HEK293 (cell line): ENCODE results near the gene CLEC1A.

Source experiments
- CTCF ChIA-PET: fragments of 350-600 bp; formaldehyde crosslinking; extraction: SDS; loops from one replicate; lab custom pipeline; 2021; ENCODE audit warnings: antibody characterized with exemption; lab: Yijun Ruan, JAX
- POLR2A ChIA-PET: fragments of 300-600 bp; formaldehyde crosslinking; extraction: SDS; loops from one replicate; lab custom pipeline; 2020; ENCODE audit warnings: antibody characterized with exemption, inconsistent platforms; lab: Yijun Ruan, JAX
- H3K27ac ChIP-seq: fragments of 200-500 bp; sonication (Bioruptor generic); 2 replicates; pipeline ENCODE4 v1.5.1; 2014; ENCODE audit warnings: low read depth, low read length, control low read depth, inconsistent platforms; ENCODE audit errors: extremely low read depth
- H3K36me3 ChIP-seq, 2 experiments: fragments of 200-500 bp in 1 of 2; sonication (Bioruptor generic) in 1 of 2; 1 replicate in 1 of 2; 2 replicates in 1 of 2; pipeline ENCODE4 v1.5.1; 2014 to 2017; ENCODE audit warnings: inconsistent platforms in 2 of 2, low read length in 2 of 2; ENCODE audit not compliant: control insufficient read depth in 2 of 2, insufficient read depth in 1 of 2
- H3K4me1 ChIP-seq: fragments of 200-500 bp; sonication (Bioruptor generic); 2 replicates; pipeline ENCODE4 v1.5.1; 2014; ENCODE audit warnings: mild to moderate bottlenecking, low read length, inconsistent platforms; ENCODE audit not compliant: control insufficient read depth, insufficient read depth
- H3K4me3 ChIP-seq: 2 replicates; pipeline ENCODE4 v1.5.1; 2011; ENCODE audit warnings: low read depth, mild to moderate bottlenecking, control low read depth, low read length, moderate library complexity
- H3K9me3 ChIP-seq: fragments of 200-500 bp; sonication (Bioruptor generic); 2 replicates; pipeline ENCODE4 v1.5.1; 2014; ENCODE audit warnings: low read depth, low read length, inconsistent platforms; ENCODE audit not compliant: control insufficient read depth, insufficient read depth
- KLF16 ChIP-seq: fragments of 450-650 bp; formaldehyde crosslinking; IDR thresholded peaks from 2 replicates; pipeline ENCODE4 v1.5.1; 2017; ENCODE audit warnings: missing biosample characterization, missing genetic modification characterization
- KLF9 ChIP-seq: fragments of 450-650 bp; formaldehyde crosslinking; IDR thresholded peaks from 2 replicates; pipeline ENCODE4 v1.5.1; 2016; ENCODE audit warnings: missing biosample characterization, missing genetic modification characterization, low read depth
- MYNN ChIP-seq: fragments of 450-650 bp; formaldehyde crosslinking; IDR thresholded peaks from 2 replicates; pipeline ENCODE4 v1.5.1; 2016; ENCODE audit warnings: missing biosample characterization, missing genetic modification characterization, borderline replicate concordance
- PATZ1 ChIP-seq: fragments of 450-650 bp; formaldehyde crosslinking; IDR thresholded peaks from 2 replicates; pipeline ENCODE4 v1.5.1; 2016; ENCODE audit warnings: missing biosample characterization, missing genetic modification characterization
- RBAK ChIP-seq: fragments of 450-650 bp; formaldehyde crosslinking; IDR thresholded peaks from 2 replicates; pipeline ENCODE4 v1.5.1; 2016; ENCODE audit warnings: missing biosample characterization, missing genetic modification characterization
- SP2 ChIP-seq: fragments of 450-650 bp; formaldehyde crosslinking; IDR thresholded peaks from 2 replicates; pipeline ENCODE4 v1.5.1; 2016; ENCODE audit warnings: missing biosample characterization, missing genetic modification characterization
- SP7 ChIP-seq: fragments of 450-650 bp; formaldehyde crosslinking; IDR thresholded peaks from 2 replicates; pipeline ENCODE4 v1.5.1; 2016; ENCODE audit warnings: missing biosample characterization, missing genetic modification characterization
- ZBTB17 ChIP-seq: fragments of 450-650 bp; formaldehyde crosslinking; IDR thresholded peaks from 2 replicates; pipeline ENCODE4 v1.5.1; 2016; ENCODE audit warnings: missing biosample characterization, missing genetic modification characterization
- ZBTB21 ChIP-seq: fragments of 450-650 bp; formaldehyde crosslinking; IDR thresholded peaks from 2 replicates; pipeline ENCODE4 v1.5.1; 2017; ENCODE audit warnings: missing biosample characterization, missing genetic modification characterization
- ZBTB8A ChIP-seq: fragments of 450-650 bp; formaldehyde crosslinking; IDR thresholded peaks from 2 replicates; pipeline ENCODE4 v1.5.1; 2016; ENCODE audit warnings: missing biosample characterization, missing genetic modification characterization
- ZNF114 ChIP-seq: fragments of 450-650 bp; formaldehyde crosslinking; IDR thresholded peaks from 2 replicates; pipeline ENCODE4 v1.5.0; 2017; ENCODE audit warnings: missing biosample characterization, missing genetic modification characterization
- ZNF133 ChIP-seq: fragments of 450-650 bp; formaldehyde crosslinking; IDR thresholded peaks from 2 replicates; pipeline ENCODE4 v1.5.1; 2016; ENCODE audit warnings: missing biosample characterization, missing genetic modification characterization
- ZNF302 ChIP-seq: fragments of 450-650 bp; formaldehyde crosslinking; IDR thresholded peaks from 2 replicates; pipeline ENCODE4 v1.5.1; 2016; ENCODE audit warnings: missing biosample characterization, missing genetic modification characterization, low read depth
- ZNF366 ChIP-seq: fragments of 450-650 bp; formaldehyde crosslinking; conservative IDR thresholded peaks from 2 replicates; pipeline ENCODE4 v1.5.1; 2016; ENCODE audit warnings: missing biosample characterization, missing genetic modification characterization
- ZNF391 ChIP-seq: fragments of 450-650 bp; formaldehyde crosslinking; IDR thresholded peaks from 2 replicates; pipeline ENCODE4 v1.5.1; 2016; ENCODE audit warnings: low read depth, missing biosample characterization, missing genetic modification characterization, borderline replicate concordance
- ZNF433 ChIP-seq: fragments of 450-650 bp; formaldehyde crosslinking; IDR thresholded peaks from 2 replicates; pipeline ENCODE4 v1.5.1; 2016; ENCODE audit warnings: missing biosample characterization, missing genetic modification characterization, low read depth
- ZNF48 ChIP-seq: fragments of 450-650 bp; formaldehyde crosslinking; IDR thresholded peaks from 2 replicates; pipeline ENCODE4 v1.5.1; 2016; ENCODE audit warnings: missing biosample characterization, missing genetic modification characterization
- ZNF510 ChIP-seq: fragments of 450-650 bp; formaldehyde crosslinking; IDR thresholded peaks from 2 replicates; pipeline ENCODE4 v1.5.1; 2018; ENCODE audit warnings: mild to moderate bottlenecking, missing genetic modification characterization, missing biosample characterization; ENCODE audit not compliant: insufficient replicate concordance
- ZNF626 ChIP-seq: fragments of 450-650 bp; sonication (Bioruptor Pico); formaldehyde crosslinking; IDR thresholded peaks from 2 replicates; pipeline ENCODE4 v1.5.1; 2018; ENCODE audit warnings: missing biosample characterization, missing genetic modification characterization, inconsistent platforms
- ZNF629 ChIP-seq: fragments of 450-650 bp; formaldehyde crosslinking; IDR thresholded peaks from 2 replicates; pipeline ENCODE4 v1.5.1; 2017; ENCODE audit warnings: missing biosample characterization, missing genetic modification characterization
- ZNF792 ChIP-seq: fragments of 450-650 bp; formaldehyde crosslinking; IDR thresholded peaks from 2 replicates; pipeline ENCODE4 v1.5.1; 2016; ENCODE audit warnings: missing biosample characterization, missing genetic modification characterization
- ZSCAN18 ChIP-seq: fragments of 450-650 bp; formaldehyde crosslinking; IDR thresholded peaks from 2 replicates; pipeline ENCODE4 v1.5.1; 2016; ENCODE audit warnings: missing biosample characterization, missing genetic modification characterization
- ZSCAN23 ChIP-seq: fragments of 450-650 bp; formaldehyde crosslinking; IDR thresholded peaks from 2 replicates; pipeline ENCODE4 v1.5.1; 2016; ENCODE audit warnings: missing biosample characterization, missing genetic modification characterization
- TF ChIP-seq, protein P1 (sequence below): fragments of 450-650 bp; formaldehyde crosslinking; IDR thresholded peaks from 2 replicates; pipeline ENCODE4 v1.5.1; 2016; ENCODE audit warnings: missing biosample characterization, missing genetic modification characterization
- TF ChIP-seq, protein P2 (sequence below): fragments of 450-650 bp; IDR thresholded peaks from 2 replicates; pipeline ENCODE4 v1.5.1; 2018; ENCODE audit warnings: missing biosample characterization, missing genetic modification characterization

Gene CLEC1A

DNA sequence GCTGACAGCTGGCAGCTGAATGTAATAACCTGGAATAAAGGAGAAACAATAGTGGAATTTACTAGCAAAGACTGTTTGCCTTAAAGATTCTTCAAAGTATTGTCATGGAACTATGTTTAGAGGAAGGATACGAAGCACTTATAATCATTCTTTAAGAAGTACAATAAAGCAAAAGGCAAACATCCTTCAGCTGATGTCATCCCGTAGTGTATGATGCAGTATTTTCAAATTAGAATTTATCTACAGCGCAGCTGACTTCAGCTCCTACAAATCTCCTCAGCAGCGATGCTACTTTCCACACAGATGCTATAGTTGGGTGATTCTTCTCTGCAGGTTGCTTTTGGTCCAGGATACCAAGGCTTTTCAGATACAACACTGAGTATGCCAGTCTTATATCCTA is 31.5 kb downstream of the CLEC1A start:
- POLR2A ChIA-PET: no interaction called here
- CTCF ChIA-PET: no interaction called here

DNA sequence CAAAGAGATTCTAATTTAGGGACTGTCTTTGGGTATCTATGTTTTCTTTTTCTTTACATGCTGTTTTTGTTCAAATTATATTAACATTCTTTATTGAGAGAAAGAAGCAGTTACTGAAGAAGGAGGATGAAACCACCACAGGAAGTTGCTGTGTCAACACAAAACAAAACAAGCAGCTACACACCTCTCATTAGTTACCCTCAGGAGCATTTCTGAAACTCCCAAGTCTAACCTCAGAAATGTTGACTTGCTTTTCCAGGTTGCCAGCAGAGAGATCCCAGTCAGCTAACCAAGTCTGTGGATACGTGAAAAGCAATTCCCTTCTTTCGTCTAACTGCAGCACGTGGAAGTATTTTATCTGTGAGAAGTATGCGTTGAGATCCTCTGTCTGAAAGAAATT is 33.5 kb downstream of the CLEC1A start:
- ChIA-PET CTCF (interaction anchor here (1.1 kb wide), 1 partner anchor 74 kb away, joined by 3 read pairs; no protein-coding TSS in a partner anchor), POLR2A (no interaction called here)
- TF ChIP-seq ZNF433 (no peak), ZNF48 (tag by site-specific recombination) (no peak), MYNN (tag by site-specific recombination) (no peak), ZNF114 (tag by site-specific recombination) (no peak), ZBTB8A (tag by site-specific recombination) (no peak)
- no peak overlapping the region for H3K4me3 ChIP-seq
- H3K4me1 ChIP-seq: no peaks in the 10 kb centered on the region
- H3K36me3 ChIP-seq: no peaks in the 10 kb centered on the region
- no peak overlapping the region for H3K27ac ChIP-seq
- H3K9me3 ChIP-seq: no peaks in the 10 kb centered on the region

More for the DNA sequence above, 31.5 kb downstream of the CLEC1A start:
- TF ChIP-seq PATZ1 (tag by site-specific recombination): no peak
- TF ChIP-seq ZNF133: no peak
- TF ChIP-seq, protein P1, sequence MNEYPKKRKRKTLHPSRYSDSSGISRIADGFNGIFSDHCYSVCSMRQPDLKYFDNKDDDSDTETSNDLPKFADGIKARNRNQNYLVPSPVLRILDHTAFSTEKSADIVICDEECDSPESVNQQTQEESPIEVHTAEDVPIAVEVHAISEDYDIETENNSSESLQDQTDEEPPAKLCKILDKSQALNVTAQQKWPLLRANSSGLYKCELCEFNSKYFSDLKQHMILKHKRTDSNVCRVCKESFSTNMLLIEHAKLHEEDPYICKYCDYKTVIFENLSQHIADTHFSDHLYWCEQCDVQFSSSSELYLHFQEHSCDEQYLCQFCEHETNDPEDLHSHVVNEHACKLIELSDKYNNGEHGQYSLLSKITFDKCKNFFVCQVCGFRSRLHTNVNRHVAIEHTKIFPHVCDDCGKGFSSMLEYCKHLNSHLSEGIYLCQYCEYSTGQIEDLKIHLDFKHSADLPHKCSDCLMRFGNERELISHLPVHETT (tag by site-specific recombination): no peak
- TF ChIP-seq, protein P2, sequence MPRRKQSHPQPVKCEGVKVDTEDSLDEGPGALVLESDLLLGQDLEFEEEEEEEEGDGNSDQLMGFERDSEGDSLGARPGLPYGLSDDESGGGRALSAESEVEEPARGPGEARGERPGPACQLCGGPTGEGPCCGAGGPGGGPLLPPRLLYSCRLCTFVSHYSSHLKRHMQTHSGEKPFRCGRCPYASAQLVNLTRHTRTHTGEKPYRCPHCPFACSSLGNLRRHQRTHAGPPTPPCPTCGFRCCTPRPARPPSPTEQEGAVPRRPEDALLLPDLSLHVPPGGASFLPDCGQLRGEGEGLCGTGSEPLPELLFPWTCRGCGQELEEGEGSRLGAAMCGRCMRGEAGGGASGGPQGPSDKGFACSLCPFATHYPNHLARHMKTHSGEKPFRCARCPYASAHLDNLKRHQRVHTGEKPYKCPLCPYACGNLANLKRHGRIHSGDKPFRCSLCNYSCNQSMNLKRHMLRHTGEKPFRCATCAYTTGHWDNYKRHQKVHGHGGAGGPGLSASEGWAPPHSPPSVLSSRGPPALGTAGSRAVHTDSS (tag by site-specific recombination): no peak
- TF ChIP-seq SP7: no peak
- TF ChIP-seq ZBTB21 (tag by site-specific recombination): no peak
- TF ChIP-seq RBAK: no peak
- no peak for TF ChIP-seq KLF16 (tag by site-specific recombination)
- TF ChIP-seq KLF9 (tag by site-specific recombination): no peak
- no peak for TF ChIP-seq ZNF302 (tag by site-specific recombination)
- no peak for TF ChIP-seq ZNF366
- TF ChIP-seq ZNF626 (tag by site-specific recombination): no peak
- no peak for TF ChIP-seq ZNF629 (tag by site-specific recombination)
- no peak overlapping the region for H3K4me3 ChIP-seq
- no peaks in the 10 kb centered on the region for H3K4me1 ChIP-seq
- H3K9me3 ChIP-seq: no peaks in the 10 kb centered on the region
- H3K27ac ChIP-seq: no peak overlapping the region
- no peaks in the 10 kb centered on the region for H3K36me3 ChIP-seq

DNA sequence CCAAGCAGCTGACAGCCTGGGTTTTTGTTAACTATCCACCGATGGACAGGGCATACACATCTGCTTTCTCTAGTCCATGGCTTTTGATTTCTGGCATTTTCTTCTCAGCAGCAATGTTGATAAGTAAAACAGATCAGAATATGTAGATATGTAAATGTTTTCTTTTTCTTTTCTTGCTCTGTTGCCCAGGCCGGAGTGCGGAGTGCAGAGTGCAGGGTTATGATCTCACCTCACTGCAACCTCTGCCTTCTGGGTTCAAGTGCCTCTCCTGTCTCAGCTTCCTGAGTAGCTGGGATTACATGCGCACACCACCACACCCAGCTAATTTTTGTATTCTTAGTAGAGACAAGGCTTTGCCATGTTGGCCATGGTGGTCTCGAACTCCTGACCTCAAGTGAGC is 40.4 kb downstream of the CLEC1A start:
- Histone ChIP-seq H3K4me1 (no peaks in the 10 kb centered on the region), H3K27ac (no peak overlapping the region), H3K36me3 (no peaks in the 10 kb centered on the region), H3K4me3 (no peak overlapping the region), H3K9me3 (no peaks in the 10 kb centered on the region)
- ChIA-PET POLR2A (no interaction called here), CTCF (interaction anchor here (1.4 kb wide), 1 partner anchor 10 kb away, joined by 8 read pairs; no protein-coding TSS in a partner anchor)
- no peak for TF ChIP-seq ZNF792
- TF ChIP-seq ZSCAN18 (tag by site-specific recombination): no peak
- TF ChIP-seq ZBTB17: peak; percentile 58; the same call in 1 of the 2 replicates
- no peak for TF ChIP-seq ZSCAN23 (tag by site-specific recombination)
- no peak for TF ChIP-seq ZNF510 (tag by site-specific recombination)
- TF ChIP-seq ZNF391 (tag by site-specific recombination): no peak
- no peak for TF ChIP-seq SP2 (tag by site-specific recombination)
